Psoas muscle (tissue), 8 donors: ENCODE data around the gene RMI2. TPM values are rescaled to one million over a fixed set of nuclear protein-coding genes. Genes with fewer than 3 reads are reported as not detected.

Experiments used
- ATAC-seq, 4 donors: fragments of 200-7000 bp; cut with Tn5 transposase; one replicate each; pipeline ENCODE4 v1.9.1; 2020; ENCODE audit warnings: moderate library complexity in 3 of 4, mild to moderate bottlenecking in 2 of 4
- DNase-seq, 2 donors: peaks; one replicate each; pipeline ENCODE4 v3.0.0-alpha.2; 2020
- H3K27ac ChIP-seq: fragments of 200-600 bp; one replicate; pipeline ENCODE4 v1.8.0; 2022
- H3K27me3 ChIP-seq, 3 donors: fragments of 200-600 bp in 1 of 3; one replicate each; pipeline versions ENCODE4 v1.6.1 to v1.8.0; 2013 to 2022; ENCODE audit warnings: low read length in 2 of 3, mild to moderate bottlenecking in 2 of 3, moderate library complexity in 1 of 3; ENCODE audit not compliant: insufficient read depth in 3 of 3
- H3K36me3 ChIP-seq, 2 donors: fragments of 200-600 bp in 1 of 2; one replicate each; pipeline versions ENCODE4 v1.6.1 to v1.8.0; 2013 to 2022; ENCODE audit warnings: low read depth in 1 of 2, mild to moderate bottlenecking in 1 of 2, moderate library complexity in 1 of 2; ENCODE audit not compliant: insufficient read depth in 1 of 2
- H3K4me1 ChIP-seq: fragments of 200-600 bp; one replicate; pipeline ENCODE4 v1.8.0; 2022
- H3K4me3 ChIP-seq: fragments of 200-600 bp; one replicate; pipeline ENCODE4 v1.8.0; 2022; ENCODE audit warnings: mild to moderate bottlenecking
- H3K9me3 ChIP-seq: fragments of 200-600 bp; one replicate; pipeline ENCODE4 v1.8.0; 2022
- WGBS, 3 donors: extraction: QIAGEN DNeasy Blood & Tissue Kit; methylation state at CpG; one replicate each; pipeline versions ENCODE4 v1.1.6 to v1.1.7; 2013; 5-methylcytosine and 5-hydroxymethylcytosine counted together
- intact Hi-C, 2 donors: fragments of 100-400 bp; cut with DNase I; formaldehyde crosslinking; loops; one replicate each; pipeline versions ENCODE4 v1.11.0 to v1.14.2; 2022
- polyA plus RNA-seq, 3 donors: library from polyadenylated mRNA; stranded (reverse); fragments of 200-250 nt; gene quantifications; one replicate each; pipeline ENCODE4 v1.2.3, GENCODE V29; 2013
- total RNA-seq, 4 donors: library from RNA; stranded (reverse); fragmentation: NEBNext Ultra II Directional in 2 of 4; extraction: Animal tissue kit (Norgen Biotek cat#: 25700) in 2 of 4; gene quantifications; one replicate each; pipeline versions ENCODE4 v1.2.1 to v1.2.4, GENCODE V29; 2021 to 2023
- TF ChIP-seq, protein P1 (sequence below): fragments of 200-600 bp; IDR thresholded peaks from one replicate; pipeline ENCODE4 v1.8.0; 2022; ENCODE audit warnings: antibody characterized with exemption
- donor health status: healthy with polysubstance abuse.
- donor health status: DM: no; HTN: no; CAD: no; lungs with moderate emphysema.
- donor health status: Bipolar disorder and iron deficiency.
- donor health status: healthy.
- donor health status: DM: yes; HTN: yes; CAD: no.
- donor health status: DM: no; HTN: no; CAD: no.
- donor health status: DM: no; HTN: no; CAD: no.
- donor health status: DM: yes; HTN: yes; CAD: no.

RMI2 gene
- total and polyA plus RNA-seq, 7 donors = 0.11 to 0.64 (median 0.23) TPM; not detected in 2

DNA sequence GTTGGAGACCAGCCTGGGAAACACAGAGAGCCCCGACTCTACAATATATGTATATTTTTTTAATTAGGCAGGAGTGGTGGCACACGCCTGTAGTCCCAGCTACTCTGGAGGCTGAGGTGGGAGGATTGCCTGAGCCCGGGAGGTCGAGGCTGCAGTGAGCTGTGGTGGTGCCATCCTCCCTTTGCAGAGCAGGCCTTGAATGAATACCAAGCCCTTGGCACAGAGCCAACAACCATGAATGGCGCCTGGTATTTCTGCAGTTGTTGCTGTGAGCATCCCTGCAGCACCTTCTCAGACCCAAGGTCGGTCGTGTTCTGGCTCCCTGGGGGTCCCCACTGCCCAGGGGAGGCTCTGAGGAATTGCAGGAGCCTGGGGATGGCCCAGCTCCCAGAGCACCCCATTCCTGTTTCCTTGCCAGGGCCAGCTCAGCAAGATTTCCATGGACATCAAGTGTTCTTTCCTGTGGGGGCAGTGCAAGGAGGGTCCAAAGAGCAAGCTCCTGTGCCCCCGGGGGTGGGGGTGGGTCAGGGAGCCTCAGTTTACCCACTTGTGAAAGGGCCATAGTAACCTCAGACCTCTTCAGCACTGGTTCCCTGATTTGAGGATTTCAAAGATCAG is 25.6 kb upstream of the RMI2 start:
- WGBS, 3 donors = 49 to 52% (median 52%) methylated on average over 8 of the region's 8 CpGs

DNA sequence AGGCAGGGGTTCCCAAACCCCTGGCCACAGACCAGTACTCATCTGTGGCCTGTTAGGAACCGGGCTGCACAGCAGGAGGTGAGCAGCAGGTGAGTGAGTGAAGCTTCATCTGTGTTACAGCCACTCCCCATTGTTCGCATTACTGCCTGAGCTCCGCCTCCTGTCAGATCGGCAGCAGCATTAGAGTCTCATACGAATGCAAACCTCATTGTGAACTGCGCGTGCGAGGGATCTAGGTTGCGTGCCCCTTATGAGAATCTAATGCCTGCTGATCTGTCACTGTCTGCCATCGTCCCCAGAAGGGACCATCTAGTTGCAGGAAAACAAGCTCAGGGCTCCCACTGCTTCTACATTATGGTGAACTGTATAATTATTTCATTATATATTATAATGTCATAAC is 25.1 kb upstream of the RMI2 start:
- Histone ChIP-seq H3K36me3 (no peaks in the 10 kb centered on the region), H3K27me3 (peaks cover 0 to 8% (median 0%) of the 10 kb centered on the region in 3 donors)
- 78 to 80% (median 79%) methylated on average over 10 of the region's 10 CpGs for WGBS, 3 donors

More for the DNA sequence above, 25.6 kb upstream of the RMI2 start:
- intact Hi-C loops = no loop called here
- TF ChIP-seq, protein P1, sequence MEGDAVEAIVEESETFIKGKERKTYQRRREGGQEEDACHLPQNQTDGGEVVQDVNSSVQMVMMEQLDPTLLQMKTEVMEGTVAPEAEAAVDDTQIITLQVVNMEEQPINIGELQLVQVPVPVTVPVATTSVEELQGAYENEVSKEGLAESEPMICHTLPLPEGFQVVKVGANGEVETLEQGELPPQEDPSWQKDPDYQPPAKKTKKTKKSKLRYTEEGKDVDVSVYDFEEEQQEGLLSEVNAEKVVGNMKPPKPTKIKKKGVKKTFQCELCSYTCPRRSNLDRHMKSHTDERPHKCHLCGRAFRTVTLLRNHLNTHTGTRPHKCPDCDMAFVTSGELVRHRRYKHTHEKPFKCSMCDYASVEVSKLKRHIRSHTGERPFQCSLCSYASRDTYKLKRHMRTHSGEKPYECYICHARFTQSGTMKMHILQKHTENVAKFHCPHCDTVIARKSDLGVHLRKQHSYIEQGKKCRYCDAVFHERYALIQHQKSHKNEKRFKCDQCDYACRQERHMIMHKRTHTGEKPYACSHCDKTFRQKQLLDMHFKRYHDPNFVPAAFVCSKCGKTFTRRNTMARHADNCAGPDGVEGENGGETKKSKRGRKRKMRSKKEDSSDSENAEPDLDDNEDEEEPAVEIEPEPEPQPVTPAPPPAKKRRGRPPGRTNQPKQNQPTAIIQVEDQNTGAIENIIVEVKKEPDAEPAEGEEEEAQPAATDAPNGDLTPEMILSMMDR = no peak
- Histone ChIP-seq H3K27me3 (peaks cover 0 to 8% (median 0%) of the 10 kb centered on the region in 3 donors), H3K27ac (no peak overlapping the region), H3K4me1 (no peaks in the 10 kb centered on the region), H3K36me3 (no peaks in the 10 kb centered on the region), H3K9me3 (no peaks in the 10 kb centered on the region), H3K4me3 (no peak overlapping the region)
- no peak for DNase-seq
- no peak for ATAC-seq

DNA sequence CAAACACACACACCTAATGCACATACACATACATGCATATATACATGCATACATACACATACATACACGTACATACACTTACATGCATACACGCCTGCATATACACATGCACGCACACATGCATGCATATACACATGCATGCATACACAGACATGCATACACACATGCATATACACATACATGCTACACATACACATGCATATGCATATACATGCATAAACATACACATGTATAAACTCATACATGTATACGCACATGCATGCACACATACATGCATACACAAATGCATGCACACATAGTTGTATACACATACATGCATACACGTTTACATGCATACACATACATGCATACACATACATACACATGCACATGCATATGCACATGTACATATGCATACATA is 23.6 kb upstream of the RMI2 start:
- no peaks in the 10 kb centered on the region for H3K9me3 ChIP-seq
- H3K27me3 ChIP-seq = no peaks in the 10 kb centered on the region
- no peak overlapping the region for H3K4me3 ChIP-seq
- H3K27ac ChIP-seq = no peak overlapping the region
- no peaks in the 10 kb centered on the region for H3K4me1 ChIP-seq
- no peak for DNase-seq
- no peaks in the 10 kb centered on the region for H3K36me3 ChIP-seq
- no peak for ATAC-seq
- TF ChIP-seq, protein P1 = no peak
- 76 to 94% (median 84%) methylated on average over 5 of the region's 5 CpGs for WGBS, 3 donors
- intact Hi-C loops = no loop called here

More for the DNA sequence above, 25.1 kb upstream of the RMI2 start:
- H3K27ac ChIP-seq = no peak overlapping the region
- TF ChIP-seq, protein P1 = no peak
- H3K4me3 ChIP-seq = no peak overlapping the region
- H3K9me3 ChIP-seq = no peaks in the 10 kb centered on the region
- H3K4me1 ChIP-seq = no peaks in the 10 kb centered on the region
- intact Hi-C loops = no loop called here
- no peak for ATAC-seq
- no peak for DNase-seq

DNA sequence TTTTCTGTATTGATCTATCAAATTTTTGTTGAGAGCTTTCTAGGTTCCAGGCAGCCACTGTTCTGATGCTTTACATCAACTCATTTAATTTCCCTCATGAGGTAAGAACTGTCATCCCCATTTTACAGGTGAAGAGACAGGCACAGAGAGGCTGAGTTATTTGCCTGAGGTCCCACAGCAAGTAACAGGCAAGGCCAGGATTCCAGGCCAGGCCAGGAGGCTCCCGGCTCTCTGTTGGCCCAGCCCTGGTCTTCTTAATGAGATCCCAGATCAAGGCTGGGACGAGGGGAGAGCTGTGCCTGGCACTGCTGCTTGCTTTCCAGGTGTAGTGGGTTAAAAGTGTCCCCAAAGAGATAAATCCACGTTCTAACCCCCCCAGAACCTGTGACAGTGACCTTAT is 22.4 kb upstream of the RMI2 start:
- 68 to 75% (median 74%) methylated on average over 3 of the region's 3 CpGs for WGBS, 3 donors
- ATAC-seq = no peak
- Histone ChIP-seq H3K9me3 (no peaks in the 10 kb centered on the region), H3K36me3 (no peaks in the 10 kb centered on the region), H3K4me3 (no peak overlapping the region), H3K27me3 (no peaks in the 10 kb centered on the region), H3K27ac (no peak overlapping the region), H3K4me1 (no peaks in the 10 kb centered on the region)
- TF ChIP-seq, protein P1 = no peak
- DNase-seq = no peak
- intact Hi-C loops = no loop called here
